Measurements from ENCODE around the gene CCL1. TPM values are rescaled to one million over a fixed set of nuclear protein-coding genes. Genes with fewer than 3 reads are reported as not detected.

Gene CCL1
- total and polyA plus RNA-seq, 10 of the 15 experiments (the other 5 are each of a cell fraction or from before 2014, with no cell fraction given), result 0.14 to 1.8 (median 0.40) TPM; not detected in 3

- ChIA-PET CTCF (interaction anchor here (1.2 kb wide), 1 partner anchor 9 kb away, joined by 4 read pairs; no protein-coding TSS in a partner anchor), SMC1A (ENCODE audit: uncharacterized antibody, unreplicated experiment) (no interaction called here), RAD21 (ENCODE audit: unreplicated experiment) (no interaction called here), POLR2A (no interaction called here)
- WGBS (ENCODE audit: insufficient coverage, insufficient replicate concordance, low lambda C conversion rate, missing lambda C conversion rate), result 22% methylated on average over 4 of the region's 4 CpGs
- peaks cover 2 to 18% of the 10 kb centered on the region in 2 experiments for H3K27me3 ChIP-seq (replicated peaks in 1 of 2; ENCODE audit: control insufficient read depth in 2 of 2, insufficient read depth in 2 of 2, low read length in 1 of 2)
- H3K79me2 ChIP-seq (ENCODE audit: control insufficient read depth, insufficient read depth, low read length), result no peaks in the 10 kb centered on the region
- FAIRE-seq, result no peak
- no peaks in the 10 kb centered on the region for H3K36me3 ChIP-seq (ENCODE audit: control insufficient read depth in 2 of 2, insufficient read depth in 2 of 2, low read length in 1 of 2)
- H3K9me3 ChIP-seq (replicated peaks; ENCODE audit: control insufficient read depth, insufficient read depth, low read length), result no peaks in the 10 kb centered on the region
- H3K4me3 ChIP-seq, result no peak overlapping the region
- ATAC-seq, result no peak
- no peaks in the 10 kb centered on the region for H4K20me1 ChIP-seq (ENCODE audit: control insufficient read depth, insufficient read depth)
- no peak overlapping the region for H3K4me2 ChIP-seq (ENCODE audit: control insufficient read depth, insufficient read depth)
- no peak overlapping the region for H2AFZ ChIP-seq (ENCODE audit: control insufficient read depth, low read depth, low read length)
- peaks cover 16% of the 10 kb centered on the region for H3K4me1 ChIP-seq (ENCODE audit: control insufficient read depth, insufficient read depth, low read length)
- in situ Hi-C loops (cut with MboI), result no loop called here
- no TSS peak for BruUV-seq (replicated peaks)
- no peak for DNase-seq (ENCODE audit: low read depth, low spot score)
- intact Hi-C loops (cut with micrococcal nuclease; ENCODE audit: unreplicated experiment), result no loop called here
- TF ChIP-seq BCL3 (IDR thresholded peaks at IDR 0.05; ENCODE audit: borderline replicate concordance, insufficient read depth, low read depth, low read length, poor library complexity, severe bottlenecking) (no peak), MEF2A (IDR thresholded peaks at IDR 0.05; ENCODE audit: insufficient read depth, low read depth, low read length) (no peak), JUND (IDR thresholded peaks at IDR 0.05; ENCODE audit: low read depth, low read length) (no peak), FOXM1 (IDR thresholded peaks at IDR 0.05; ENCODE audit: low read depth, low read length) (no peak), HDGF (IDR thresholded peaks at IDR 0.05) (no peak), ZNF384 (IDR thresholded peaks at IDR 0.05; ENCODE audit: borderline replicate concordance, low read depth, low read length) (no peak), CHD1 (IDR thresholded peaks at IDR 0.05; ENCODE audit: low read depth, low read length) (no peak), KDM1A (IDR thresholded peaks at IDR 0.05; ENCODE audit: borderline replicate concordance) (no peak), MEF2B (IDR thresholded peaks at IDR 0.05; ENCODE audit: partially characterized antibody, poor library complexity, severe bottlenecking) (no peak), ASH2L (IDR thresholded peaks at IDR 0.05; ENCODE audit: borderline replicate concordance, low read depth) (no peak), GATAD2B (conservative IDR thresholded peaks at IDR 0.05; ENCODE audit: low read depth) (no peak), ZNF24 (IDR thresholded peaks at IDR 0.05) (no peak)
- no peak overlapping the region for H3K9ac ChIP-seq (ENCODE audit: control insufficient read depth, insufficient read depth, low read length)
- H3K27ac ChIP-seq (ENCODE audit: control insufficient read depth, insufficient read depth), result no peak overlapping the region
Measured at GRCh38 chr17:34366529-34367107, 3.6 kb upstream of the CCL1 start.

Data from GM12878 (cell line).